Embryonic facial prominence (tissue), 1 donor: Measurements from ENCODE around the gene BORCS8.
"Not testable (repeated sequence)": the region's sequence is repeated elsewhere in the genome, so short reads cannot be mapped to it uniquely, and the experiment has no call there.

Experiments
- DNase-seq: peaks from one replicate; pipeline ENCODE4 v3.0.0-alpha.2; 2016; ENCODE audit errors: extremely low spot score

Gene BORCS8

DNA sequence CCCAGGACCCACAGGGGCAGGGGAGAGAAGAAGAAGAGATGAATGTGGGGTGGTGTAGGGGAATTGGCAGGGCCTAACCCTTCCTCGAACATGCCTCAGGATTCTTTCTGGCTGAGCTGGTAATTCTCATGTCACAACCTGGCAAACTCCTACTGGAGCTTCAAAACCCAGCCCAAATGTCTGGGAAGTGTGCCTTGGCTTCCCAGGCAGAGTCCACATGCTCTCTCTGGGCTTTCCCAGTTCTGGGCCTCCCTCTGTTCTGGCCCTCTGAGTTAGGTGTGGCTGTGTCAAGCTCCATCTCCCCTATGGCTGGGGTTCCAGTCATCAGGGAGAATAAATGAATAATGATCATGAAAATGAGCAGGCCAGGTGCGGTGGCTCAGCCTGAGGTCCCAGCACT lies 42.5 kb downstream of the BORCS8 start:
- DNase-seq: no peak

DNA sequence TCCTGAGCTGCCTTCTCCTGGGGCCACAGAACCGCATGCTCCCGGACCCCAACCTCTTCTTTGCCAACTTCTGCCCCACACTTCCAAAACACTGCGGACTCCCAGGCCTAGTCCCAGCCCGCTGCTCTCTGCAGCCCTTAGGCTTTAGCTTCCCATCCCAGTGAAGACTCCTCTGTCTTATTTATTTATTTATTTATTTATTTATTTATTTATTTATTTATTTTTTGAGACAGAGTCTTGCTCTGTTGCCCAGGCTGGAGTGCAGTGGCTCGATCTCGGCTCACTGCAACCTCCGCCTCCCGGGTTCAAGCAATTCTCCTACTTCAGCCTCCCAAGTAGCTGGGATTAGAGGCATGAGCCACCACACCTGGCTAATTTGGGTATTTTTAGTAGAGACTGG lies 43.4 kb downstream of the BORCS8 start:
- not testable (repeated sequence) for DNase-seq

- no peak for DNase-seq
Observed at GRCh38 chr19:19147344-19147743, 44.6 kb downstream of the BORCS8 start.

DNA sequence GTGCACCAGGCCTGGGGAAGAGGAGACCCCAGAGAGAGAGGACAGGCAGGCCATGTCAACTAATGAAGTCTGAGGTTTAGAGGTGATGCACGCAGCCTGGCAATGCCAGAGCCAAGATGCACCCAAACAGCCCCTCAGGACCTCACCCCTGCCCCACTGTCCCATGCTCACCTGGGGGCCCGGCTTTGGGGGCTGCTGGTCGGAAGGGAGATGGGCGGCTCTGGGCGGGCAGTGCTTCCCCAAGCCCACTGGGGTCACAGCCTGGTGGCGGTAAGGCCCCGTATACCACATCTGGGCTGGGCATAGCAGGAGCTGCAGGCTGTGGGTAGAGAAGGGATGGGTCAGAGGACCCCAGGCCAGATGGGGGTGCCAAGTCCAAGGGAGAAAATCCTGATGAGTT lies 45.1 kb downstream of the BORCS8 start:
- DNase-seq: no peak

- peak; percentile 12 for DNase-seq
Observed at GRCh38 chr19:19145684-19146608, 46.0 kb downstream of the BORCS8 start.

DNA sequence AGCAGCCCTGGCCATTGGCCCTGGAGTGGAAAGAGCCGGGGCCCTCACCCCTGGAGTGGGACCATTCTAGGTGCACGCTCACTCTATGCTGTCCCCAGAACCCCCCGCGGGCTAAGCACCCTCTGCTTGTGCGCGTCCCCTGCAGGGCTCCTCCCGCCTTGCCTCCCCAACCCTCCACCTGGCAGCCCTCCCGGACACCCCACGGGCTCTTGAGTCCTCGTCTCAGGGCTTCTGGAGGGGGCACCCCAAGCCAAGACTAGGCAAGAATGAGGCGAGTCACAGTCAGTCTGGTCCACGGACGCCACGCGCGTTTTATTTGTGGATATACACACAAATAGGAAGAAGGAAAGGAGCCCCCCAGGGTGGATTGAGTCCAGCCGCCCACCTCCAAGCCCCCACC lies 46.7 kb downstream of the BORCS8 start:
- no peak for DNase-seq

GRCh38 chr19:19142347-19142746 lies 49.6 kb downstream of the BORCS8 start:
- DNase-seq: no peak

DNA sequence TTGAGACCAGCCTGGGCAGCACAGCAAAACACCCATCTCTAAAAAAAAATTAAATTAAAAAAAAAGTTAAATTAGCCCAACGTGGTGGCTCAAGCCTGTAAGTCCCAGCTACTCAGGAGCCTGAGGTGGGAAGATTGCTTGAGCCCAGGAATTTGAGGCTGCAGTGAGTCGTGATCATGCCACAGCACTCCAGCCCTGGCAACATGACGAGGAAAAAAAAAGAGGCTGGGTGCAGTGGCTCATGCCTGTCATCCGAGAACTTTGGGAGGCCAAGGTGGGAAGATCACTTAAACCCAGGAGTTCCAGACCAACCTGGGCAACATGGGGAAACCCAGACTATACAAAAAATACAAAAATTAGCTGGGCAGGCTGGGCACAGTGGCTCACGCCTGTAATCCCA lies 51.5 kb downstream of the BORCS8 start:
- DNase-seq: no peak

GRCh38 chr19:19139876-19140229 lies 52.1 kb downstream of the BORCS8 start:
- no peak for DNase-seq

GRCh38 chr19:19138109-19138981 lies 53.6 kb downstream of the BORCS8 start, which contains the start of gene TMEM161A:
Gene TMEM161A, minus strand, starts transcription at chr19:19138478. Its CDS starts 50 bp downstream, at chr19:19138428.
- peak; percentile 90 for DNase-seq

DNA sequence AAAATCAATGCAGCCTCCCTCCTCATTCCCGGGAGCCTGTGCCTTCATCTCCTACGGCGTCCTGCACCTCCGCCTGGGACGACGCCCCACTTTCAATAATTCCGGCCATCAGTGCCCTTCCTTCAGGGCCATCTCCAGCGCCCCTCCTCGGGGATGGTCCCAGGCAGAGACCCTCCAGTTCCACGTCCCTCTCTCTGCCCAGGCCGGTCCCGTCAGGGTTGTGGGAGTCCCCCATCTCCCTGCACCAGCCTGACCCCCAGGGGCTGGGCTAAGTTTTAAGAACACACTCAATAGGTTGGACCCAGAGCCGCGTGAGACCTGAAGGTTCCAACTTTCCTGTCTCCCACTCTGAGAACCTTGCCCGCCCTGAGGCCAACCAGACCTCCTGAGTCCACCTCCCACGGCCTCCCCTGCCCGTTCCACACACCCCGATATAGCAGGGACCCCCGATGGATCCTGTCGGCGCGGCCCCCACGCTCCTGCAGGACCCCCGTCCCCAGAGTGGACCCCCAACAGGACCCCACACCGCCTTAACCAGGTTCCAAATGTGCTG lies 54.3 kb downstream of the BORCS8 start:
- no peak for DNase-seq

- not testable (repeated sequence) for DNase-seq
Observed at GRCh38 chr19:19135713-19136112, 56.2 kb downstream of the BORCS8 start.

DNA sequence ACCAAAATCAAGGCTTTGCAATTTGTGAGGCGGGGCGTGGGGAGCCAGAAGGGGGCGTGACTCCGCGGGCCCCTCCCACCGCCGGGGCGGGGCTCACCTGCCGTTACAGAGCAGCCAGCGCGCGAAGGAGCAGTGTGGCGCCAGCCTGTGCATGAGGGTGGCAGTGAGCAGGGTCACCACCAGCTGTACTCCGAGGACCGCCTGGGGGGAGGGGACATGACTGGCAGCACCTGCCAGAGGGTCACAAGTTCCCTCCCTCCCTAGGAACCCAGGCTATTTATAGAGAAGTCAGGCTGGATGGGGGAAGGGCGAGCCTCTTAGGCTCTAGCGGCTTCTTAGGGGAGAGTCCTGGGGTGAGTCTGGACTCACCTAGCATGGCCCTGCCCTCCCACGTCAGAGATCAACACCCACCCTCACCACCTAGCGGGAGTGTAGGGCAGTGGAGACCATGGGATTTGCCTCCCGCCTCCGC lies 57.2 kb downstream of the BORCS8 start:
- no peak for DNase-seq

GRCh38 chr19:19133985-19134384 lies 58.0 kb downstream of the BORCS8 start:
- DNase-seq: no peak

DNA sequence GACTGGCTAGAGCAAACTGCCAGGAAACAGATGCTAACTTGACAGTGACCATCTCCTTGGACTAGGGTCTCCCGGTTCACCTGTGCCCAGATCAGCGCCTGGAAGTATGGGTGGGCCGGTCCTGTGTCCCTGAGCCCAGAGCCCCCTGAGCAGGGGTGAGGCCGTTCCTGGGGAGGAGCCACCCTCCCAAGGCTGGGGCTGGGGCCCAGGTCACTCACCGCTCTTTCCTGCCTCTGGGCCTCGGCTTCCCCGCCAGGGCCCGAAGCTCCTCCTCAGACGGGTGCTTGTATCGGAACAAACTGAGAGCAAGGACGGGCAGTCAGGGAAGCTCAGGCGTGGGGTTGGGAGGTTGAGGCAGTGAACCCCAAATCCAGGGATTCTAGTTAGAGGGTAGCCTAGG lies 59.0 kb downstream of the BORCS8 start:
- no peak for DNase-seq

GRCh38 chr19:19131989-19132388 lies 60.0 kb downstream of the BORCS8 start:
- no peak for DNase-seq
